OCI-LY3 (cell line): ENCODE results near the gene BRPF1.

ENCODE experiments used
- CTCF ChIP-seq: fragments of 200-600, 300-600 bp; sonication (generic); IDR thresholded peaks from 2 replicates; pipeline ENCODE4 v1.5.1; 2014; ENCODE audit warnings: antibody characterized with exemption, low read length, low read depth
- EZH2phosphoT487 ChIP-seq: fragments of 200-600 bp; shearing (Covaris generic); IDR thresholded peaks from 2 replicates; pipeline ENCODE4 v1.6.1; 2018; ENCODE audit warnings: antibody characterized with exemption, mixed run types, low read depth

GRCh38 chr3:9682096-9682495, 49.4 kb upstream of the BRPF1 start:
- TF ChIP-seq CTCF: no peak
- no peak for TF ChIP-seq EZH2phosphoT487
